CD4-positive, alpha-beta T cell treated with Interleukin-2 at 100 ng/mL for 4 hours (primary cell): ENCODE measurements around the gene ZNF66.
A peak's percentile ranks its signal among the peaks of the same experiment; 100 is the strongest.
"Not testable (repeated sequence)": the region's sequence is repeated elsewhere in the genome, so short reads cannot be mapped to it uniquely, and the experiment has no call there.

Experiments used
- DNase-seq: peaks from one replicate; pipeline ENCODE4 v3.0.0-alpha.2; 2020; ENCODE audit warnings: low spot score

ZNF66 gene

DNA sequence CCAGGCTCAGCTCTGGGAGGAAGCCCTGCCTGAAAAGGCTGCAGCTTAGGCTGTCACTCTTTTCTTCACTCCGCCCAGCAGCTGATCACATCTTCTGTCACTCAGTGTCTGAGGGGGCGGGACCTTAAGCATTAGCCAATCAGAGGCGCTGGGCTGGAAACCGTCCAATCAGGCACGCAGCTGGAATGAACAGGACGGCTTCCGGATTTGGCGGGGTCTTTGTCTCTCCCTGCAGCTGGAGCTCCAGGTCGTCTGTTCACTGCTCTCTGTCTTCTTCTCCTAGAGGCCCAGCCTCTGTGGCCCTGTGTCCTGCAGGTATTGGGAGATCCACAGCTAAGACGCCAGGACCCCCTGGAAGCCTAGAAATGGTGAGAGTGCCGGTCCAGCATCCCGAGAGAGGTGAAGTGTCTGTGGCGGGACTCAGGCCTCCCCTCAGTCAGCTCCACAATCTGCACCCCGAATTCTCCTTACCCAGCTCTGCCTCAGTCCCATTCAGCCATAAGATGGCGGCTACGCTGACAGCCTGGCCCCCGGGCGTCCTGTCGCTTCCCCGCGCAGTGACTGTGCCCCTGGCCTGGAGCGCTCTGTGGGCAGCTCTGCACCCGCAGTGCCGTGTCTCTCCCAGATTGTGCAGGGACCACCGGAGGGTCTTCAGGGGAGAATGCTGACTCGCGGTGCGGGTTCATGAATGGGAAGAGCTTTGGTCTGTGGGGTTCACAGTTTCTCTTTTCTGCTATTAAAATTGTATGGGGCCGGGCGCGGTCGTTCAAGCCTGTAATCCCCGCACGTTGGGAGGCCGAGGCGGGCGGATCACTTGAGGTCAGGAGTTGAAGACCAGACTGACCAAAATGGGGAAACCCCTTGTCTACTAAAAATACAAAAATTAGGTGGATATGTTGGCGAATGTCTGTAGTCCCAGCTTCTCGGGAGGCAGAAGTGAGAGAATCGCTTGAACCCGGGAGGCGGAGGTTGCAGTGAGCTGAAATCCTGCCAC, at the start of gene ZNF66:
Gene ZNF66 (plus strand): TSS at position 222 of the 994 bp plus-strand sequence. CDS start 144 bp downstream, at position 366.
- peak; percentile 97 for DNase-seq

DNA sequence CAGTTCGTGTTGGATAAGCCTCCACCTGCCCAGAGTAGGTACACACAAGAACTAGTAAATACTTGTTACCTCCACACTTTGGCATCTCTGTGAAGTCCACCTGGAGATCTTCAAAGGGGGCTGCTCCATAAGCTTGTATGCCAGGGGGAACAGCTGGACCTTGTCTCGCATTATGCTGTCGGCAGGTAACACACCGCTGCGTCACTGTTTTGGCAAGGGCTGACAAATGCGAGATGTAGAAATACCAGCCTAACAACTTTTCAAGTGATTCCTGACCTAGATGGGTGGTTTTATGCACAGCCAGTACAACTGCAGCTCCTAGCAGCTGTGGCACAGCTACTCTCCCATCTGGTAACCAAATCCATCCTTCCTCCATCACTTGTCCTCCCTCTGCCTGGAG, 25.9 kb upstream of the ZNF66 start:
- DNase-seq: not testable (repeated sequence)

DNA sequence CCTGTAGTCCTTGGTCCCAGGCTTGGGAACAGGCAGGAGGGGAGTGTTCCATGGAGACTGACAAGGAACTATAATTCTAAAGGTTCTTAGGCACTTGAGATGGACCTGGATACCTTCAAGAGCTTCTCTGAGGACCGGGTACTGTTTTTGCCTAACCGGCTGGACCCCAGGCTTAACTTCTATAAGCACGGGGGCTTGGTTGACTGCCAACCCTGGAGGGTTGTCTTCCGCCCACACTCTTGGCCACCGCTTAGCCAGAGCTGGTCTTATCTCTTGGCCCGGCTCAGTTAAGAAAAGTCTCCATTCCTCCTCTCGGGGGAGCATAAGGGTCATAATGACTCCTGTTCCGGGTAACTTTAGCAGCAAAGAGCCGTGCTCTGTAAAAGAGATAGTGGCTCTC, 23.8 kb upstream of the ZNF66 start:
- DNase-seq: not testable (repeated sequence)

DNA sequence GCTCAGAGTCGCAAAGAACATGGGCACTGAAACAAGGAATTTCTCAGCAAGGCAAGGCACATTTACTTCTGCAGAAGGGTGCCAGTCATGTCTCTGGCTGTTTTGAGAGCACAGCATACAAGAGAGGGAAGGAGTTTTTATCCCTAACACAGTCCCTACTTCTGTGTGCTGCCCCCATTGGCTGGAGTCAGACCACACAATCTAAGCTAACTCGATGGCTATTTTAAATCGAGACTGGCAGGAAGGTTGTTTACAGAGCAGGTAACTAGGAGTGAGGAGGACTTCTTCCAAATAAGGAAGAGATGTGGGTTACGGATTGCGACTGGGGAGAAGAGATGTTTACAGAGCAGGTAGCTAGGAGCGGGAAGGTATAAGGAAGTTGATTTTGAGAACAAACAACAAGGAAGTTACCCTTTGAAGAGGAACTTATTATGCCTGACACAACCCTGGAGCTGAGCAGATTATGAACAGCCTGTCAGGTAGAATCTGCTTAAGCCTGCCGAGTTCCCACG, 6.8 kb upstream of the ZNF66 start:
- not testable (repeated sequence) for DNase-seq

DNA sequence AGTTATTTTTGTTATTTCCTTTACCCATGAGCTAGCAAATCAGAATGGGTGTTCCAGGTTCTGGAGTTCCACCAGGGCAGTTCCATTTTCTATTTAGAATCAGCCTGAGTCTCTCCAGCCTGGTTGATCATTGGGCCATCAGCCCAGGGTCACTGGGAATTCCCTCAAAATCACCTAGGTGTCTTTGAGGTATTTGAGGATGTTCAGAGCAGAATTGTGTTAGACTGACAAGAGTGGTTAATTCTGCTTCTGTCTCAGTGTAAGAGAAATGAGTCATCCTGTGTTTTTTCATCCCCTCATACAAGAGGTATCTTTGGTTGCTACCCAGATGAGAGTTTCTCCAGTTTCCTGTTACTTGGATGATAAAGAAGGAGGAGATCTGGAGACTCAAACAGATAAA, 11.7 kb downstream of the ZNF66 start:
- no peak for DNase-seq

DNA sequence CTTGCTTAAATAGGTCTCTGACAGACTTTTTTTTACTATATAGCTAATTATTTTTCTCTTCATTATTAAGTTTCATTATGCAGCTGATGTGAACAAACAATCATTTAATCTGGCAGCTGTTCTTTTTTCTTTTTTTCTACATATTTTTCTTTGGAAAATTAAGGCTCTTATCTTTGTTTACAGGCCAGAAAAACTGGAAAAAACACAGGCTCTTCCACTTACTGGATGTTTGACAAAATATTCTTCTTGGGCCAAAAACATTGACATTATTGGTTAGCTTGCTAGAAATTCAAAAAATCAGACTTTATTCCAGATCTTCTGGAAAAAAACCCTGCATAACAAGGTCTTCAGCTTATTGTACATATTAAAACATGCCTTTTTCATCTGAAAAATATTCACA, 15.7 kb downstream of the ZNF66 start:
- no peak for DNase-seq

DNA sequence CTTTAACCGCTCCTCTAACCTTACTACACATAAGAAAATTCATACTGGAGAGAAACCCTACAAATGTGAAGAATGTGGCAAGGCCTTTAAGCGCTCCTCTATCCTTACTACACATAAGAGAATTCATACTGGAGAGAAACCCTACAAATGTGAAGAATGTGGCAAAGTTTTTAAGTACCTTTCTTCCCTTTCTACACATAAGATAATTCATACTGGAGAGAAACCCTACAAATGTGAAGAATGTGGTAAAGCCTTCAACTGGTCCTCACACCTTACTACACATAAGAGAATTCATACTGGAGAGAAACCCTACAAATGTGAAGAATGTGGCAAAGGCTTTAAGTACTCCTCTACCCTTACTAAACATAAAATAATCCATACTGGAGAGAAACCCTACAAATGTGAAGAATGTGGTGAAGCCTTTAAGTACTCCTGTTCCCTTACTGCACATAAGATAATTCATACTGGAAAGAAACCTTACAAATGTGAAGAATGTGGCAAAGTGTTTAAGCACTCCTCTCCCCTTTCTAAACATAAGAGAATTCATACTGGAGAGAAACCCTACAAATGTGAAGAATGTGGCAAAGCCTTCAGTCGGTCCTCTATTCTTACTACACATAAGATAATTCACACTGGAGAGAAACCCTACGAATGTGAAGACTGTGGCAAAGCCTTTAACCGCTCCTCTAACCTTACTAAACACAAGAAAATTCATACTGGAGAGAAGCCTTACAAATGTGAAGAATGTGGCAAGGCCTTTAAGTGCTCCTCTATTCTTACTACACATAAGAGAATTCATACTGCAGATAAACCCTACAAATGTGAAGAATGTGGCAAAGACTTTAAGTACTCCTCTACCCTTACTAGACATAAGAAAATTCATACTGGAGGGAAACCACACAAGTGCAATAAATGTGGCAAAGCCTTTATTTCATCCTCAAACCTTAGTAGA, 30.5 kb downstream of the ZNF66 start:
- not testable (repeated sequence) for DNase-seq

DNA sequence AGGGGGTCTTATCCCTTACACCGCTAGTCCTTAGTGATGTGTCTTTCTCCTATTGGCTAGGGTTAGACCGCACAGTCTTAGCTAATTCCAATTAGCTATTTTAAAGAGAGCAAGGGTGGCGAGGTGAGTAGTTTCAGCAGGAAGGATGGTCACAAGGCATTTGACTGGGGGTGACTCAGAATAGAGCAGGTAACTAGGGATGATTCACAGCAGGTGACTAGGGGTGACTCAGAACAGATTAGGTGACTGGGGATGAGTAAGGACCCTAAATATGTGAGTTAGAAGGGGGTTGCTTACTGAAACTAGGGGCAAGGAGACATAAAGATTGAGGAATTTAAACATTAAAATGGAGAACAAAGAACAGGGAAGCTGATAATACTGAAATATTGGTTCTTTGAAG, 64.3 kb downstream of the ZNF66 start:
- no peak for DNase-seq
